GM12878 (cell line): ENCODE measurements around the gene COL28A1. TPM values are rescaled to one million over a fixed set of nuclear protein-coding genes. Genes with fewer than 3 reads are reported as not detected.
A peak's percentile ranks its signal among the peaks of the same experiment; 100 is the strongest.

Experiments
- CTCF ChIP-seq, 3 experiments: IDR thresholded peaks in 2 of 3; conservative IDR thresholded peaks in 1 of 3; 2 replicates each; pipeline ENCODE4 v1.5.1; 2011; ENCODE audit warnings: low read depth in 3 of 3, low read length in 3 of 3, mild to moderate bottlenecking in 3 of 3, control low read depth in 2 of 3, moderate library complexity in 2 of 3, inconsistent platforms in 1 of 3, mixed read lengths in 1 of 3; ENCODE audit not compliant: control insufficient read depth in 2 of 3, insufficient read depth in 1 of 3; ENCODE audit errors: extremely low read depth in 1 of 3
- EED ChIP-seq: sonication (generic); IDR thresholded peaks from 2 replicates; pipeline ENCODE4 v1.6.1; 2016; ENCODE audit warnings: antibody characterized with exemption, low read depth
- EZH2 ChIP-seq: IDR thresholded peaks from 2 replicates; pipeline ENCODE4 v1.6.1; 2012; ENCODE audit warnings: low read depth, mild to moderate bottlenecking, control low read depth, inconsistent platforms, low read length, borderline replicate concordance; ENCODE audit not compliant: control insufficient read depth
- FOXK2 ChIP-seq: fragments of 450-650 bp; IDR thresholded peaks from 2 replicates; pipeline ENCODE4 v1.6.1; 2017; ENCODE audit warnings: mild to moderate bottlenecking, moderate library complexity
- KAT2A ChIP-seq: conservative IDR thresholded peaks from 2 replicates; pipeline ENCODE4 v1.6.1; 2011; ENCODE audit warnings: low read depth, low read length; ENCODE audit not compliant: control insufficient read depth
- MTA2 ChIP-seq: fragments of 450-650 bp; IDR thresholded peaks from 2 replicates; pipeline ENCODE4 v1.6.1; 2016; ENCODE audit warnings: low read depth, mild to moderate bottlenecking, moderate library complexity
- PKNOX1 ChIP-seq: fragments of 450-650 bp; IDR thresholded peaks from 2 replicates; pipeline ENCODE4 v1.6.1; 2016; ENCODE audit warnings: mild to moderate bottlenecking
- SKIL ChIP-seq: fragments of 450-650 bp; IDR thresholded peaks from 2 replicates; pipeline ENCODE4 v1.6.1; 2017; ENCODE audit warnings: mild to moderate bottlenecking, low read depth, inconsistent platforms; ENCODE audit not compliant: poor library complexity, severe bottlenecking
- ZBTB11 ChIP-seq: fragments of 450-650 bp; formaldehyde crosslinking; IDR thresholded peaks from 2 replicates; pipeline ENCODE4 v1.5.0; 2022; ENCODE audit warnings: mild to moderate bottlenecking, missing genetic modification characterization
- ZBTB33 ChIP-seq: fragments of 450-650 bp; IDR thresholded peaks from 2 replicates; pipeline ENCODE4 v1.6.1; 2017; ENCODE audit warnings: mild to moderate bottlenecking
- ZNF592 ChIP-seq: fragments of 450-650 bp; IDR thresholded peaks from 2 replicates; pipeline ENCODE4 v1.6.1; 2017; ENCODE audit warnings: mild to moderate bottlenecking, moderate library complexity
- polyA plus RNA-seq, 11 experiments: library from polyadenylated mRNA; depleted of rRNA in 4 of 11; unstranded in 6 of 11; stranded (reverse) in 5 of 11; fragments of >200 nt; fragmentation: Nextera tagmentation in 4 of 11; fragmentation: Illumina TruSeq in 1 of 11; extraction: Ambion mirVana in 4 of 11; extraction: Trizol in 1 of 11; gene quantifications; 1 replicate in 1 of 11; 2 replicates in 10 of 11; pipeline versions ENCODE4 v1.2.1 to v1.2.3, GENCODE V29; 2011 to 2016; ENCODE audit warnings: inconsistent platforms in 2 of 11, missing spikeins in 2 of 11, low read depth in 1 of 11
- total RNA-seq, 4 experiments: library from RNA; depleted of rRNA in 3 of 4; stranded (reverse); fragments of >200 nt in 3 of 4; fragmentation: Illumina TruSeq in 1 of 4; extraction: Trizol in 1 of 4; gene quantifications; 2 replicates each; pipeline versions ENCODE4 v1.2.1 to v1.2.3, GENCODE V29; 2013 to 2021

The COL28A1 gene
- total and polyA plus RNA-seq, 10 of the 15 experiments (the other 5 are each of a cell fraction or from before 2014, with no cell fraction given) = 0.05 to 0.22 TPM; not detected in 8

- TF ChIP-seq ZBTB11 (peak; percentile 82), EZH2 (no peak), SKIL (no peak), KAT2A (no peak), PKNOX1 (no peak), EED (no peak), ZNF592 (no peak), FOXK2 (no peak), MTA2 (no peak), CTCF (IDR thresholded peaks at IDR 0.05 in 2 of 3, conservative IDR thresholded peaks at IDR 0.05 in 1 of 3; ENCODE audit: control insufficient read depth in 2 of 3, extremely low read depth in 1 of 3, insufficient read depth in 1 of 3, low read depth in 3 of 3, low read length in 3 of 3) (no peak), ZBTB33 (no peak; the same call in 1 of the 2 replicates)
Measured at GRCh38 chr7:7566651-7567611, 31.3 kb upstream of the COL28A1 start, which contains the start of gene MIOS (continued).
